Progenitor cell of endocrine pancreas (in vitro differentiated cells): ENCODE results near the gene ATP4B. TPM values are rescaled to one million over a fixed set of nuclear protein-coding genes. Genes with fewer than 3 reads are reported as not detected.

Experiments
- DNase-seq: peaks from one replicate; pipeline ENCODE4 v3.0.0; 2021; ENCODE audit warnings: low spot score; ENCODE audit not compliant: unreplicated experiment
- H3K27ac Mint-ChIP-seq: 2 replicates; pipeline ENCODE4 v1.8.0; 2021; ENCODE audit warnings: mild to moderate bottlenecking, moderate library complexity, mixed read lengths
- H3K27me3 Mint-ChIP-seq: 2 replicates; pipeline ENCODE4 v1.8.0; 2021; ENCODE audit warnings: mixed read lengths
- H3K36me3 Mint-ChIP-seq: 2 replicates; pipeline ENCODE4 v1.8.0; 2022; ENCODE audit warnings: mixed read lengths; ENCODE audit not compliant: insufficient read depth
- H3K4me1 Mint-ChIP-seq: 2 replicates; pipeline ENCODE4 v1.8.0; 2021; ENCODE audit warnings: low read depth, mixed read lengths
- H3K4me3 Mint-ChIP-seq: 2 replicates; pipeline ENCODE4 v1.8.0; 2021; ENCODE audit warnings: low read depth, mild to moderate bottlenecking, moderate library complexity, mixed read lengths
- H3K9me3 Mint-ChIP-seq: 2 replicates; pipeline ENCODE4 v1.8.0; 2021; ENCODE audit warnings: low read depth, mixed read lengths
- total RNA-seq: library from RNA; stranded (reverse); gene quantifications from 2 replicates; pipeline ENCODE4 v1.2.1, GENCODE V29; 2021
- TF ChIP-seq, protein P1 (sequence below): fragments of 200-600 bp; sonication (generic); IDR thresholded peaks from one replicate; pipeline ENCODE4 v1.5.0; 2021; ENCODE audit warnings: antibody characterized with exemption, mild to moderate bottlenecking; ENCODE audit not compliant: unreplicated experiment

Gene ATP4B
- total RNA-seq, 1 donor from 2014 or later = not detected

DNA sequence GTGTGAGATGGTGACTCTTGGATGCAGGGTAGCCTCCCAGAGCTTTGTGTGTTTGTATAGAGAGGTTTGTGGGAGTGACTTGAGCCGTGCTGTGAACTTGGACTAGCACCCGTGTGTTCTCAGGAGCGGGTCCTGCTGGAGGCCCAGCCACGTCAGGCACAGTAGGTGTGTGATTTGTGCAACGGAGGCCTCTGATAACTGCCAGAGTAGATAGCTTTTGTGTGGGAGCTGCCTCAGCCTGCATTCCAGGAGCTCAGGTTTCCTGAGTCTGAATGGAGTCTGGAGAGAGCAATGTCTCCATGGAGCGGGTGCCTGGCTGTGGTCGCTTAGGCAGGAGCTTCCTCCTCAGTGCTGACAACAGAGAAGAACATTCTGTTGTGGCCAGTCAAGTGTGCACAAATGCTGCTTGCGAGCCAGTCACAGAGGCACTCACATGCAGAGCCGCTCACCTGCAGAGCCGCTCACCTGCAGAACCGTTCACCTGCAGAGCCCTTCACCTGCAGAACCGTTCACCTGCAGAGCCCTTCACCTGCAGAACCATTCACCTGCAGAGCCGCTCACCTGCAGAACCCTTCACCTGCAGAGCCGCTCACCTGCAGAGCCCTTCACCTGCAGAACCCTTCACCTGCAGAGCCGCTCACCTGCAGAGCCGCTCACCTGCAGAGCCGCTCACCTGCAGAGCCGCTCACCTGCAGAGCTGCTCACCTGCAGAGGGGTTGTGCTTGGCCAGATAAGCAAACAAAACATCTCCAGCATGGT is 40.8 kb downstream of the ATP4B start:
- TF ChIP-seq, protein P1, sequence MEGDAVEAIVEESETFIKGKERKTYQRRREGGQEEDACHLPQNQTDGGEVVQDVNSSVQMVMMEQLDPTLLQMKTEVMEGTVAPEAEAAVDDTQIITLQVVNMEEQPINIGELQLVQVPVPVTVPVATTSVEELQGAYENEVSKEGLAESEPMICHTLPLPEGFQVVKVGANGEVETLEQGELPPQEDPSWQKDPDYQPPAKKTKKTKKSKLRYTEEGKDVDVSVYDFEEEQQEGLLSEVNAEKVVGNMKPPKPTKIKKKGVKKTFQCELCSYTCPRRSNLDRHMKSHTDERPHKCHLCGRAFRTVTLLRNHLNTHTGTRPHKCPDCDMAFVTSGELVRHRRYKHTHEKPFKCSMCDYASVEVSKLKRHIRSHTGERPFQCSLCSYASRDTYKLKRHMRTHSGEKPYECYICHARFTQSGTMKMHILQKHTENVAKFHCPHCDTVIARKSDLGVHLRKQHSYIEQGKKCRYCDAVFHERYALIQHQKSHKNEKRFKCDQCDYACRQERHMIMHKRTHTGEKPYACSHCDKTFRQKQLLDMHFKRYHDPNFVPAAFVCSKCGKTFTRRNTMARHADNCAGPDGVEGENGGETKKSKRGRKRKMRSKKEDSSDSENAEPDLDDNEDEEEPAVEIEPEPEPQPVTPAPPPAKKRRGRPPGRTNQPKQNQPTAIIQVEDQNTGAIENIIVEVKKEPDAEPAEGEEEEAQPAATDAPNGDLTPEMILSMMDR = no peak
- Mint-ChIP-seq H3K4me1 (peaks cover 15% of the 10 kb centered on the region), H3K27ac (peak overlapping the region; percentile 93)

GRCh38 chr13:113616281-113616906 is 41.6 kb downstream of the ATP4B start:
- Mint-ChIP-seq H3K4me1 (peaks cover 15% of the 10 kb centered on the region), H3K36me3 (peaks cover 12% of the 10 kb centered on the region), H3K27me3 (no peaks in the 10 kb centered on the region), H3K4me3 (no peak overlapping the region), H3K9me3 (no peaks in the 10 kb centered on the region), H3K27ac (peak overlapping the region; percentile 93)
- TF ChIP-seq, protein P1 = no peak
- no peak for DNase-seq

More for the DNA sequence above, 40.8 kb downstream of the ATP4B start:
- no peak for DNase-seq
- Mint-ChIP-seq H3K36me3 (peaks cover 15% of the 10 kb centered on the region), H3K4me3 (peak overlapping the region; percentile 14), H3K9me3 (no peaks in the 10 kb centered on the region), H3K27me3 (no peaks in the 10 kb centered on the region)

DNA sequence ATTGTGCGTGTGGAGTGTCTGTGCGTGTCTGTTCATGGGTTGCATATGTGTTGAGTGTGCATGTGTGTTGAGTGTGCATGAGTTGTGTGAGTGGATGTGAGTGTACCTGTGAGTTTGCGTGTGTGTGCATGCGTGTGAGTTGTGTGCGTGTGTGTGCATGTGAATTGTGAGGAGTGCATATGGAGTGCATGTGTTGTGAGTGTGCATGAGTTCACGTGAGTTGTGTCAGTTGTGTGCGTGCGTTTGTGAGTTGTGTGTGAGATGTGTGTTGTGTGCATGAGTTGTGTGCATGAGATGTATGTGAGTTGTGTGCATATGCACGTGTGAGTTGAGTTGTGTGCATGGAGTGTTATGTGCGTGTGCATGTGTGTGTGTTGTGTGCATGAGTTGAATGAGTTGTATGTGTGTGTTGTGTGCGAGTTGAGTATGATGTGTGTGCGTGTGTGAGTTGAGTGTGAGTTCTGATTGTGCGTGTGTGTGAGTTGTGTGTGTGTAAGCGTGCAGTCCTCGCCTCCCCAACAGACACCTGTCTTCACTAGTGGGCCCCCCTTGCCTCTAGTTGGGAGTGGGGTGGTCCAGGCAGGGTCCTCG is 44.1 kb downstream of the ATP4B start:
- TF ChIP-seq, protein P1 = no peak
- no peaks in the 10 kb centered on the region for H3K27me3 Mint-ChIP-seq
- no peak for DNase-seq
- peaks cover 15% of the 10 kb centered on the region for H3K4me1 Mint-ChIP-seq
- H3K36me3 Mint-ChIP-seq = peaks cover 13% of the 10 kb centered on the region
- H3K27ac Mint-ChIP-seq = no peak overlapping the region
- H3K4me3 Mint-ChIP-seq = no peak overlapping the region
- no peaks in the 10 kb centered on the region for H3K9me3 Mint-ChIP-seq

DNA sequence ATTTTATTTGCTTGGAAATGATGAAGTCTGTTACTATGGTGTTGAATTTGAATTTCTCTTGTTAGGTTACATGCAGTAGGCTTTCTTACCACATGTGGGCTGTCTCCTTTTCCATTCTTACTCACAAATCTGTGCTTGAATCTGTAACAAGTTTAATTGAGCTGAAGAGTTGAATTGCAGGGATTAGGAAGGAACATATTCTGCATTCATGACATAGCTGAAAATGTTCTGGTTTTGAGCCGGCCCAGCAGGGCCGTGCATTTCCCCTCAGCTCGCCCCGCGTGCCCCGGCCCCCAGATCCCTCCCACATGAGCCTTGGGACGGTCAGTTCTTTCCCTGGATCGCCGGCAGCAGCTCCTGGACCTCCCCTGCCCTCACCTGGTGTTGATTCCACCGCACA is 45.4 kb downstream of the ATP4B start:
- no peaks in the 10 kb centered on the region for H3K9me3 Mint-ChIP-seq
- no peak overlapping the region for H3K27ac Mint-ChIP-seq
- H3K36me3 Mint-ChIP-seq = peaks cover 10% of the 10 kb centered on the region

DNA sequence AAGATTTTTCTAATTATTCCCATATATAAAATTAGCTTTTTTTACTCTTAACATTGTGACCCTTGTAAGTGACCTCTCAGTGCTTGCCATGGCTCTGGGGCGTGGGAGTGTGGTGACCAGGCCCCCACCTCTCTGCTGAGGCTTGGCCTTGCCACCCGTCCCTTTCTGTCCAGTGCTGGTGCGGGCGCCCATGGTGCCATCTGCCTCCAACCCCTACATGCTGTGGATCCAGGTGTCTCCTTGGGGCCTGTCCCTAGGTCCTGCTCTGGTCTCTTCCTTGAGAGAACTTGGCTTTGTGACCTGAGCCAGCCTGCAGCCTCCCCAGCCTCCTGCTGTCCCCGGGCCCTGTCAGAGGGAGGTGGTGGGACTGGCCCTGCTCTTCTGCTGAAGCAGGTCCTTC is 46.0 kb downstream of the ATP4B start:
- Mint-ChIP-seq H3K9me3 (no peaks in the 10 kb centered on the region), H3K27ac (no peak overlapping the region), H3K4me1 (peaks cover 9% of the 10 kb centered on the region), H3K36me3 (peaks cover 10% of the 10 kb centered on the region), H3K27me3 (no peaks in the 10 kb centered on the region), H3K4me3 (no peak overlapping the region)
- DNase-seq = no peak
- TF ChIP-seq, protein P1 = no peak

More for the DNA sequence above, 45.4 kb downstream of the ATP4B start:
- Mint-ChIP-seq H3K4me3 (no peak overlapping the region), H3K27me3 (no peaks in the 10 kb centered on the region), H3K4me1 (peaks cover 11% of the 10 kb centered on the region)
- no peak for DNase-seq
- TF ChIP-seq, protein P1 = no peak
